Peyer's patch (tissue), 4 donors: ENCODE results near the gene EPS8L2. TPM values are rescaled to one million over a fixed set of nuclear protein-coding genes. Genes with fewer than 3 reads are reported as not detected.

ENCODE experiments used
- DNase-seq, 3 donors: peaks; one replicate each; pipeline ENCODE4 v3.0.0-alpha.2; 2017 to 2019
- H3K27ac ChIP-seq, 4 donors: fragments of 200-600 bp; sonication (generic); one replicate each; pipeline ENCODE4 v1.5.1; 2016 to 2019
- H3K27me3 ChIP-seq, 2 donors: fragments of 200-600 bp; sonication (generic); one replicate each; pipeline ENCODE4 v1.5.1; 2019
- H3K36me3 ChIP-seq, 3 donors: fragments of 200-600 bp; sonication (generic); one replicate each; pipeline ENCODE4 v1.5.1; 2016 to 2019
- H3K4me1 ChIP-seq, 4 donors: fragments of 200-600 bp; sonication (generic); one replicate each; pipeline ENCODE4 v1.5.1; 2016 to 2019
- H3K4me3 ChIP-seq, 4 donors: fragments of 200-600 bp; sonication (generic); 1 replicate in 3 of 4; 2 replicates in 1 of 4; pipeline ENCODE4 v1.5.1; 2016 to 2019; ENCODE audit warnings: mild to moderate bottlenecking in 1 of 4
- H3K9me3 ChIP-seq, 4 donors: fragments of 200-600 bp; sonication (generic); one replicate each; pipeline ENCODE4 v1.5.1; 2016 to 2019; ENCODE audit warnings: mild to moderate bottlenecking in 1 of 4
- POLR2A ChIP-seq, 2 donors: fragments of 450-650 bp; IDR thresholded peaks; one replicate each; pipeline ENCODE4 v1.5.1; 2017; ENCODE audit warnings: antibody characterized with exemption in 2 of 2, mild to moderate bottlenecking in 2 of 2, moderate library complexity in 2 of 2
- total RNA-seq, 4 donors: library from RNA; depleted of rRNA; stranded (reverse); fragments of >200 nt; gene quantifications; one replicate each; pipeline ENCODE4 v1.1.0, GENCODE V29; 2016
- TF ChIP-seq, protein P1 (sequence below), 6 experiments: fragments of 450-650 bp in 4 of 6; fragments of 200-600 bp in 2 of 6; sonication (generic) in 1 of 6; IDR thresholded peaks; one replicate each; pipeline ENCODE4 v1.5.1; 2017 to 2019; ENCODE audit warnings: antibody characterized with exemption in 6 of 6, mild to moderate bottlenecking in 3 of 6, moderate library complexity in 1 of 6

The EPS8L2 gene
- total RNA-seq, 4 donors from 2014 or later: 258 to 710 (median 672) TPM

DNA sequence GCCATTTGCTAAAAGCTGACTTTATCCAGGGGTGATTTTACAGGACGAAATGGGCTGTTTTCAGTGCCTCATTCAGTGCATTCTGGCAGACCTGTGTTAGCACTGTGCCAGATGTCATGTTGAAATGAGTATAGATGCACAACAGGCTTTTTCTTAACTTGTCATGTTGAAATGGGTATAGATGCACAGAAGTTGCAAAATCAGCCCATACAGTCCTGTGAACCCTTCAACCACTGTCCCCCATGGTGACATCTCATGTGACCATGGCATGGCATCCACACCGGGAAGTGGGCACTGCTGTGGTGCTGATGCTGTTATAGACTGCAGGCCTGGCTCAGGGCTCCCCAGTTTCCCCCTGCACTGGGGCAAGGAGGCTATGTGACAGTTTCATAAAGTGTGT, 43.7 kb downstream of the EPS8L2 start:
- TF ChIP-seq, protein P1, sequence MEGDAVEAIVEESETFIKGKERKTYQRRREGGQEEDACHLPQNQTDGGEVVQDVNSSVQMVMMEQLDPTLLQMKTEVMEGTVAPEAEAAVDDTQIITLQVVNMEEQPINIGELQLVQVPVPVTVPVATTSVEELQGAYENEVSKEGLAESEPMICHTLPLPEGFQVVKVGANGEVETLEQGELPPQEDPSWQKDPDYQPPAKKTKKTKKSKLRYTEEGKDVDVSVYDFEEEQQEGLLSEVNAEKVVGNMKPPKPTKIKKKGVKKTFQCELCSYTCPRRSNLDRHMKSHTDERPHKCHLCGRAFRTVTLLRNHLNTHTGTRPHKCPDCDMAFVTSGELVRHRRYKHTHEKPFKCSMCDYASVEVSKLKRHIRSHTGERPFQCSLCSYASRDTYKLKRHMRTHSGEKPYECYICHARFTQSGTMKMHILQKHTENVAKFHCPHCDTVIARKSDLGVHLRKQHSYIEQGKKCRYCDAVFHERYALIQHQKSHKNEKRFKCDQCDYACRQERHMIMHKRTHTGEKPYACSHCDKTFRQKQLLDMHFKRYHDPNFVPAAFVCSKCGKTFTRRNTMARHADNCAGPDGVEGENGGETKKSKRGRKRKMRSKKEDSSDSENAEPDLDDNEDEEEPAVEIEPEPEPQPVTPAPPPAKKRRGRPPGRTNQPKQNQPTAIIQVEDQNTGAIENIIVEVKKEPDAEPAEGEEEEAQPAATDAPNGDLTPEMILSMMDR (IDR thresholded peaks at IDR 0.05): no peak
- no peak for TF ChIP-seq POLR2A (IDR thresholded peaks at IDR 0.05)
- DNase-seq: no peak
- Histone ChIP-seq H3K27me3 (no peaks in the 10 kb centered on the region), H3K4me1 (peaks cover 0 to 31% (median 13%) of the 10 kb centered on the region in 4 donors), H3K27ac (no peak overlapping the region), H3K36me3 (peaks cover 0 to 7% (median 0%) of the 10 kb centered on the region in 3 donors), H3K9me3 (no peaks in the 10 kb centered on the region), H3K4me3 (no peak overlapping the region)

- Histone ChIP-seq H3K36me3 (peaks cover 0 to 87% (median 0%) of the 10 kb centered on the region in 3 donors), H3K27ac (no peak overlapping the region), H3K27me3 (no peaks in the 10 kb centered on the region), H3K9me3 (no peaks in the 10 kb centered on the region), H3K4me3 (no peak overlapping the region), H3K4me1 (peaks cover 0 to 5% (median 0%) of the 10 kb centered on the region in 4 donors)
- TF ChIP-seq, protein P1 (IDR thresholded peaks at IDR 0.05): no peak
- no peak for TF ChIP-seq POLR2A (IDR thresholded peaks at IDR 0.05)
- DNase-seq: no peak
Measured at GRCh38 chr11:760236-760635, 54.2 kb downstream of the EPS8L2 start.

DNA sequence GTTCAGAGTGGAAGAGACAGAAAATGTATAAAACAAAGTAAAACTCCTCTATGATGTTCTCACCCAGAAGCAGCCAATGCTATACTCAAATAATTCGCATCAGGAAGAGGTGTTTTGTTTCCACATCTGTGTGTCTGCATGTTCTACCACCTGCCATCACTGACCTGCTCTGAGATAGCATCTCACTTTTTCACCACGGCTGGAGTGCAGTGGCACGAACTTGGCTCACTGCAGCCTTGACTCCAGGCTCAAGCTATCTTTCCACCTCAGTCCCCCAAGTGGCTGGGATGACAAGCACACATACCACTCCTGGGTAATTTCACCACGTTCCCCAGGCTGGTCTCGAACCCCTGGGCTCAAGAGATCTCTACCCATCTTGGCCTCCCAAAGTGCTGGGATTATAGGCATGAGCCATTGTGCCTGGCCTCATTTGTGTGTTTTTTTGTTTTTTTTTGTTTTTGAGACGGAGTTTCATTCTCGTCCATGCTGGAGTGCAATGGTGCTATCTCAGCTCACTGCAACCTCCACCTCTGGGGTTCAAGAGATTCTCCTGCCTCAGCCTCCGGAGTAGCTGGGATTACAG, 55.6 kb downstream of the EPS8L2 start:
- no peak overlapping the region for H3K4me3 ChIP-seq
- H3K9me3 ChIP-seq: no peaks in the 10 kb centered on the region
- peaks cover 0 to 84% (median 0%) of the 10 kb centered on the region in 3 donors for H3K36me3 ChIP-seq
- H3K27ac ChIP-seq: no peak overlapping the region
- no peaks in the 10 kb centered on the region for H3K27me3 ChIP-seq
- DNase-seq: no peak
- peaks cover 0 to 5% (median 0%) of the 10 kb centered on the region in 4 donors for H3K4me1 ChIP-seq
- TF ChIP-seq, protein P1 (IDR thresholded peaks at IDR 0.05): no peak
- no peak for TF ChIP-seq POLR2A (IDR thresholded peaks at IDR 0.05)

GRCh38 chr11:762421-763072, 56.5 kb downstream of the EPS8L2 start:
- TF ChIP-seq, protein P1 (IDR thresholded peaks at IDR 0.05): peak in 3 of 6 experiments; percentile 39 to 59 (median 51)
- TF ChIP-seq POLR2A (IDR thresholded peaks at IDR 0.05): no peak
- Histone ChIP-seq H3K4me3 (no peak overlapping the region), H3K27ac (peak overlapping the region in 3 of 4 donors; percentile 49 to 90 (median 80)), H3K27me3 (no peaks in the 10 kb centered on the region), H3K36me3 (peaks cover 0 to 80% (median 0%) of the 10 kb centered on the region in 3 donors), H3K4me1 (peaks cover 0 to 5% (median 0%) of the 10 kb centered on the region in 4 donors), H3K9me3 (no peaks in the 10 kb centered on the region)
- DNase-seq: peak in 2 of 3 donors; percentile 71 to 75

DNA sequence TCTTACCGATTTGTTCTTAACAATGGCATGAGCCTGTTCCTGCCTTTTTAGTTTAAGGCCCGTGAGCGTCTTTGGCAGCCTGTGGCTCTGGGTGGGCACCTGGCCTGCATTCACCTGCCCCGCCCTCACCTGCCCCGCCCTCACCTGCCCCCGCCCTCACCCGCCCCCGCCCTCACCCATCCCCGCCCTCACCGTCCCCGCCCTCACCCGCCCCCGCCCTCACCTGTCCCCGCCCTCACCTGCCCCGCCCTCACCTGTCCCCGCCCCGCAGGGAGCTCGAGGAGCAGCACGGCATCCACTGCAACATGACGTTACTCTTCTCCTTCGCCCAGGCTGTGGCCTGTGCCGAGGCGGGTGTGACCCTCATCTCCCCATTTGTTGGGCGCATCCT, 57.0 kb downstream of the EPS8L2 start:
- no peaks in the 10 kb centered on the region for H3K27me3 ChIP-seq
- H3K4me3 ChIP-seq: no peak overlapping the region
- peak overlapping the region in 3 of 4 donors; percentile 49 to 90 (median 80) for H3K27ac ChIP-seq
- peaks cover 0 to 5% (median 0%) of the 10 kb centered on the region in 4 donors for H3K4me1 ChIP-seq
- H3K9me3 ChIP-seq: no peaks in the 10 kb centered on the region
- peaks cover 0 to 75% (median 0%) of the 10 kb centered on the region in 3 donors for H3K36me3 ChIP-seq
- peak in 2 of 3 donors; percentile 65 to 75 for DNase-seq
- TF ChIP-seq, protein P1 (IDR thresholded peaks at IDR 0.05): no peak
- no peak for TF ChIP-seq POLR2A (IDR thresholded peaks at IDR 0.05)
